ENCODE measurements around the gene CEP170B. TPM values are rescaled to one million over a fixed set of nuclear protein-coding genes. Genes with fewer than 3 reads are reported as not detected.

The CEP170B gene
- total and polyA plus RNA-seq, 9 of the 15 experiments (the other 6 are each of a cell fraction or from before 2014, with no cell fraction given): 0.01 to 10.2 (median 2.2) TPM

DNA sequence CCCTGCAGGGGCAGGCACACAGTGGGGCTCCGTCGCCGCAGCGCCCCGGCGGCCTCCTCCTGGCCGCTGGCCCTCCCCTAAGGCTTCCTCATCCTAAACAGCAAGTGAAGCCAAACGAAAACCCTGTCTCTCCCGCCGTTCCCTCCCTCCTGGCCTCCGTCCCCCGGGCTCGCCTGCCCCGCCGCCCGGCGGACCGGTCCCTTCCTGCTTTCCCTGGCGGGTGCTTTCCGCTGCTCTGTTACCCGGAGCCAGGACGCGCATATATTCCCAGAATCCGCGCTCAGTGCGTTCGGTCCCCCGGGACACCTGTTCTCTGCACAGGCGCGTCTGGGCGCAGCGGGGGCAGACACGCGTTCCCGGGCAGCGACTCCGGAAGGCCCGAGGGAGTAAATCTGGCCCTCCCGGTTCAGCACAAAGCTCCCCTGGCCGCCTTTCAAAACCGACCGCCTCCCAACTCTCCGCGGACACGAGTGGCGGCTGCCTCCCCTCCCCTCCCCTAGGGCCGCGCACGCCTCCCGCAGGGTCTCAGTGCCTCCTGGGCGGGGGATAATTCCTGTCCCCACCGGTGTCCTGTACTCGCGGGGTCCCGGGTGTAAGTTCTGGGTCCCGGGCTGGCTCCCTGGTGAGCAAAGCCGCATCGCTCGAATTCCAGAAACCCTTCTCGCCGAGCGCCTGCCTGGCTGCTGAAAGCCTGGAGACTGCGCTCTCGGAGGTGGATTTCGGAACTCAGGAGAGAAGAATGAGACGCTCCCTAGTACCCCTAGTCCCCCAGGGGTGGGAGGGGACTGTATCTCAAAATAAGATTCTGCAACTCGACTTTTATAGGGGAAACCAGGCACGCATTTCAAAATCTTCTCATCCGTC lies 21.4 kb upstream of the CEP170B start:
- WGBS (ENCODE audit: insufficient coverage, low coverage, missing lambda C conversion rate): 8% methylated on average over 30 of the region's 69 CpGs
- peaks cover 15 to 53% of the 10 kb centered on the region in 2 experiments; a peak in 4 of 5 replicates for H3K27me3 ChIP-seq (ENCODE audit: control insufficient read depth in 2 of 2, insufficient read depth in 2 of 2, low read length in 2 of 2)
- TF ChIP-seq, protein P1, sequence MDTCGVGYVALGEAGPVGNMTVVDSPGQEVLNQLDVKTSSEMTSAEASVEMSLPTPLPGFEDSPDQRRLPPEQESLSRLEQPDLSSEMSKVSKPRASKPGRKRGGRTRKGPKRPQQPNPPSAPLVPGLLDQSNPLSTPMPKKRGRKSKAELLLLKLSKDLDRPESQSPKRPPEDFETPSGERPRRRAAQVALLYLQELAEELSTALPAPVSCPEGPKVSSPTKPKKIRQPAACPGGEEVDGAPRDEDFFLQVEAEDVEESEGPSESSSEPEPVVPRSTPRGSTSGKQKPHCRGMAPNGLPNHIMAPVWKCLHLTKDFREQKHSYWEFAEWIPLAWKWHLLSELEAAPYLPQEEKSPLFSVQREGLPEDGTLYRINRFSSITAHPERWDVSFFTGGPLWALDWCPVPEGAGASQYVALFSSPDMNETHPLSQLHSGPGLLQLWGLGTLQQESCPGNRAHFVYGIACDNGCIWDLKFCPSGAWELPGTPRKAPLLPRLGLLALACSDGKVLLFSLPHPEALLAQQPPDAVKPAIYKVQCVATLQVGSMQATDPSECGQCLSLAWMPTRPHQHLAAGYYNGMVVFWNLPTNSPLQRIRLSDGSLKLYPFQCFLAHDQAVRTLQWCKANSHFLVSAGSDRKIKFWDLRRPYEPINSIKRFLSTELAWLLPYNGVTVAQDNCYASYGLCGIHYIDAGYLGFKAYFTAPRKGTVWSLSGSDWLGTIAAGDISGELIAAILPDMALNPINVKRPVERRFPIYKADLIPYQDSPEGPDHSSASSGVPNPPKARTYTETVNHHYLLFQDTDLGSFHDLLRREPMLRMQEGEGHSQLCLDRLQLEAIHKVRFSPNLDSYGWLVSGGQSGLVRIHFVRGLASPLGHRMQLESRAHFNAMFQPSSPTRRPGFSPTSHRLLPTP (IDR thresholded peaks at IDR 0.05; ENCODE audit: borderline replicate concordance, extremely low read depth, insufficient read length): no peak
- no peak for TF ChIP-seq ZNF584 (CRISPR knock-in tag; IDR thresholded peaks at IDR 0.05; ENCODE audit: low read depth)
- H3K27ac ChIP-seq (ENCODE audit: extremely low read depth, low read depth, low read length): no peak overlapping the region
- no peaks in the 10 kb centered on the region for H3K79me2 ChIP-seq (ENCODE audit: control insufficient read depth, insufficient read depth, low read length)
- DNase-seq (ENCODE audit: extremely low read depth in 1 of 4, low spot score in 3 of 4): no peak
- H3K4me2 ChIP-seq (ENCODE audit: insufficient read depth, low read length): no peak overlapping the region
- no peak overlapping the region for H3K4me3 ChIP-seq
- no peak for FAIRE-seq
- intact Hi-C loops (cut with micrococcal nuclease): no loop called here
- ATAC-seq: no peak
- H3K9me3 ChIP-seq (replicated peaks; ENCODE audit: control insufficient read depth, insufficient read depth, low read depth, low read length): no peaks in the 10 kb centered on the region
- peaks cover 0 to 13% of the 10 kb centered on the region in 2 experiments; a peak in 2 of 5 replicates for H3K4me1 ChIP-seq (replicated peaks in 1 of 2; ENCODE audit: control insufficient read depth in 2 of 2, insufficient read depth in 2 of 2, low read length in 2 of 2)
- CTCF ChIA-PET (ENCODE audit: low intra/inter-chr PET ratio): no interaction called here
- no peak overlapping the region; a peak in 1 of 4 replicates for H3K9ac ChIP-seq (ENCODE audit: insufficient read depth in 1 of 2, low read depth in 2 of 2, low read length in 2 of 2)
- no peaks in the 10 kb centered on the region for H3K9me1 ChIP-seq (ENCODE audit: control insufficient read depth, insufficient read depth, low read length)
- no peak overlapping the region for H2AFZ ChIP-seq (ENCODE audit: low read depth, low read length)
- no peaks in the 10 kb centered on the region for H4K20me1 ChIP-seq (replicated peaks; ENCODE audit: control insufficient read depth, insufficient read depth, low read length)
- POLR2A ChIA-PET: no interaction called here
- no TSS peak for BruUV-seq (replicated peaks)
- in situ Hi-C loops (cut with MboI): no loop called here
- no peaks in the 10 kb centered on the region for H3K36me3 ChIP-seq (ENCODE audit: control insufficient read depth, insufficient read depth, low read length)

Measured in K562 (cell line).